ENCODE data around the gene PLEKHA6.

GRCh38 chr1:204384636-204385352 is 25.1 kb upstream of the PLEKHA6 start:
- TF ChIP-seq CTCF (IDR thresholded peaks at IDR 0.05; ENCODE audit: low read length) (no peak), EZH2phosphoT487 (IDR thresholded peaks at IDR 0.05; ENCODE audit: low read length) (no peak), EZH2 (optimal IDR thresholded peaks at IDR 0.05; ENCODE audit: low read depth, low read length) (no peak)

Data from MM.1S (cell line).